K562 (cell line): ENCODE results near the gene TENM4. TPM values are rescaled to one million over a fixed set of nuclear protein-coding genes. Genes with fewer than 3 reads are reported as not detected.

ENCODE experiments used
- HLTF ChIP-seq: fragments of 450-650 bp; IDR thresholded peaks from 2 replicates; pipeline ENCODE4 v1.6.1; 2016
- KLF6 ChIP-seq: fragments of 250-450 bp; sonication (Bioruptor Pico); IDR thresholded peaks from 2 replicates; pipeline ENCODE4 v1.4.0; 2020; ENCODE audit warnings: mild to moderate bottlenecking, moderate library complexity, borderline replicate concordance
- NCOA6 ChIP-seq: fragments of 450-650 bp; IDR thresholded peaks from 2 replicates; pipeline ENCODE4 v1.6.1; 2017; ENCODE audit warnings: mild to moderate bottlenecking
- SRSF7 ChIP-seq: fragments of 200-400 bp; formaldehyde crosslinking; optimal IDR thresholded peaks from 2 replicates; pipeline ENCODE3; 2017; ENCODE audit warnings: mild to moderate bottlenecking, low read depth, low read length
- ZBTB2 ChIP-seq: fragments of 450-650 bp; IDR thresholded peaks from 2 replicates; pipeline ENCODE4 v1.6.1; 2016; ENCODE audit warnings: antibody characterized with exemption
- polyA plus RNA-seq, 8 experiments: library from polyadenylated mRNA; depleted of rRNA in 4 of 8; stranded (reverse) in 5 of 8; unstranded in 3 of 8; fragments of >200 nt; fragmentation: Nextera tagmentation in 2 of 8; fragmentation: Illumina TruSeq in 1 of 8; extraction: Ambion mirVana in 2 of 8; extraction: Trizol in 1 of 8; gene quantifications; 2 replicates each; pipeline versions ENCODE4 v1.2.1 to v1.2.3, GENCODE V29; 2011 to 2014; ENCODE audit warnings: inconsistent platforms in 1 of 8, missing spikeins in 1 of 8
- total RNA-seq, 7 experiments: library from RNA; depleted of rRNA in 6 of 7; stranded (reverse); fragments of >200 nt in 6 of 7; fragmentation: Illumina TruSeq in 2 of 7; extraction: Trizol in 2 of 7; gene quantifications; 2 replicates each; pipeline versions ENCODE4 v1.2.1 to v1.2.3, GENCODE V29; 2011 to 2021; ENCODE audit warnings: low replicate concordance in 1 of 7
- TF ChIP-seq, protein P1 (sequence below): fragments of 450-650 bp; IDR thresholded peaks from 2 replicates; pipeline ENCODE4 v1.6.1; 2016; ENCODE audit warnings: mild to moderate bottlenecking
- TF ChIP-seq, protein P2 (sequence below): sonication (generic); formaldehyde crosslinking; IDR thresholded peaks from 2 replicates; pipeline ENCODE4 v1.8.1; 2023; ENCODE audit warnings: mild to moderate bottlenecking, missing genetic modification reagents

Gene TENM4
- total and polyA plus RNA-seq, 9 of the 15 experiments (the other 6 are each of a cell fraction or from before 2014, with no cell fraction given) = 0.16 TPM; not detected in 8

GRCh38 chr11:78893996-78894395, 546.8 kb downstream of the TENM4 start (continued):
- TF ChIP-seq, protein P1, sequence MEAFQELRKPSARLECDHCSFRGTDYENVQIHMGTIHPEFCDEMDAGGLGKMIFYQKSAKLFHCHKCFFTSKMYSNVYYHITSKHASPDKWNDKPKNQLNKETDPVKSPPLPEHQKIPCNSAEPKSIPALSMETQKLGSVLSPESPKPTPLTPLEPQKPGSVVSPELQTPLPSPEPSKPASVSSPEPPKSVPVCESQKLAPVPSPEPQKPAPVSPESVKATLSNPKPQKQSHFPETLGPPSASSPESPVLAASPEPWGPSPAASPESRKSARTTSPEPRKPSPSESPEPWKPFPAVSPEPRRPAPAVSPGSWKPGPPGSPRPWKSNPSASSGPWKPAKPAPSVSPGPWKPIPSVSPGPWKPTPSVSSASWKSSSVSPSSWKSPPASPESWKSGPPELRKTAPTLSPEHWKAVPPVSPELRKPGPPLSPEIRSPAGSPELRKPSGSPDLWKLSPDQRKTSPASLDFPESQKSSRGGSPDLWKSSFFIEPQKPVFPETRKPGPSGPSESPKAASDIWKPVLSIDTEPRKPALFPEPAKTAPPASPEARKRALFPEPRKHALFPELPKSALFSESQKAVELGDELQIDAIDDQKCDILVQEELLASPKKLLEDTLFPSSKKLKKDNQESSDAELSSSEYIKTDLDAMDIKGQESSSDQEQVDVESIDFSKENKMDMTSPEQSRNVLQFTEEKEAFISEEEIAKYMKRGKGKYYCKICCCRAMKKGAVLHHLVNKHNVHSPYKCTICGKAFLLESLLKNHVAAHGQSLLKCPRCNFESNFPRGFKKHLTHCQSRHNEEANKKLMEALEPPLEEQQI = no peak
- no peak for TF ChIP-seq SRSF7
- no peak for TF ChIP-seq HLTF
- TF ChIP-seq, protein P2, sequence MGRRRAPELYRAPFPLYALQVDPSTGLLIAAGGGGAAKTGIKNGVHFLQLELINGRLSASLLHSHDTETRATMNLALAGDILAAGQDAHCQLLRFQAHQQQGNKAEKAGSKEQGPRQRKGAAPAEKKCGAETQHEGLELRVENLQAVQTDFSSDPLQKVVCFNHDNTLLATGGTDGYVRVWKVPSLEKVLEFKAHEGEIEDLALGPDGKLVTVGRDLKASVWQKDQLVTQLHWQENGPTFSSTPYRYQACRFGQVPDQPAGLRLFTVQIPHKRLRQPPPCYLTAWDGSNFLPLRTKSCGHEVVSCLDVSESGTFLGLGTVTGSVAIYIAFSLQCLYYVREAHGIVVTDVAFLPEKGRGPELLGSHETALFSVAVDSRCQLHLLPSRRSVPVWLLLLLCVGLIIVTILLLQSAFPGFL (CRISPR knock-in tag) = no peak
- TF ChIP-seq NCOA6 = no peak
- TF ChIP-seq KLF6 = no peak
- no peak for TF ChIP-seq ZBTB2
